AG04450 (cell line): ENCODE measurements around the gene COPS3. TPM values are rescaled to one million over a fixed set of nuclear protein-coding genes. Genes with fewer than 3 reads are reported as not detected.

Experiments used
- CTCF ChIA-PET: fragments of 300-600, 350-600 bp; formaldehyde crosslinking; extraction: SDS; loops from one replicate; lab custom pipeline; 2022; ENCODE audit warnings: antibody characterized with exemption, inconsistent platforms; lab: Charles Lee
- POLR2A ChIA-PET: fragments of 350-600 bp; formaldehyde crosslinking; extraction: SDS; loops from one replicate; lab custom pipeline; 2021; ENCODE audit warnings: antibody characterized with exemption, inconsistent platforms; lab: Yijun Ruan, JAX
- DNase-seq: peaks from one replicate; pipeline ENCODE4 v3.0.0-alpha.2; 2011; ENCODE audit warnings: low read depth, low spot score
- H3K27ac ChIP-seq: one replicate; pipeline ENCODE4 v1.5.1; 2012; ENCODE audit warnings: low read depth, low read length, control low read depth
- H3K27me3 ChIP-seq: one replicate; pipeline ENCODE4 v1.6.0; 2012; ENCODE audit warnings: low read length; ENCODE audit not compliant: control insufficient read depth, insufficient read depth
- H3K4me3 ChIP-seq: 2 replicates; pipeline ENCODE4 v1.5.1; 2011; ENCODE audit warnings: mild to moderate bottlenecking, low read depth, low read length, control low read depth
- H3K9me3 ChIP-seq: 2 replicates; pipeline ENCODE4 v1.5.1; 2012; ENCODE audit warnings: low read length; ENCODE audit not compliant: control insufficient read depth, insufficient read depth
- polyA plus RNA-seq: library from polyadenylated mRNA; depleted of rRNA; stranded (reverse); fragments of >200 nt; gene quantifications from 2 replicates; pipeline ENCODE4 v1.2.3, GENCODE V29; 2011
- TF ChIP-seq, protein P1 (sequence below): IDR thresholded peaks from 2 replicates; pipeline ENCODE4 v1.5.1; 2011; ENCODE audit warnings: low read depth, low read length, control low read depth, inconsistent platforms

COPS3 gene
- polyA plus RNA-seq, 1 experiment, result 91.2 TPM

GRCh38 chr17:17213775-17214174 lies 67.3 kb downstream of the COPS3 start:
- TF ChIP-seq, protein P1, sequence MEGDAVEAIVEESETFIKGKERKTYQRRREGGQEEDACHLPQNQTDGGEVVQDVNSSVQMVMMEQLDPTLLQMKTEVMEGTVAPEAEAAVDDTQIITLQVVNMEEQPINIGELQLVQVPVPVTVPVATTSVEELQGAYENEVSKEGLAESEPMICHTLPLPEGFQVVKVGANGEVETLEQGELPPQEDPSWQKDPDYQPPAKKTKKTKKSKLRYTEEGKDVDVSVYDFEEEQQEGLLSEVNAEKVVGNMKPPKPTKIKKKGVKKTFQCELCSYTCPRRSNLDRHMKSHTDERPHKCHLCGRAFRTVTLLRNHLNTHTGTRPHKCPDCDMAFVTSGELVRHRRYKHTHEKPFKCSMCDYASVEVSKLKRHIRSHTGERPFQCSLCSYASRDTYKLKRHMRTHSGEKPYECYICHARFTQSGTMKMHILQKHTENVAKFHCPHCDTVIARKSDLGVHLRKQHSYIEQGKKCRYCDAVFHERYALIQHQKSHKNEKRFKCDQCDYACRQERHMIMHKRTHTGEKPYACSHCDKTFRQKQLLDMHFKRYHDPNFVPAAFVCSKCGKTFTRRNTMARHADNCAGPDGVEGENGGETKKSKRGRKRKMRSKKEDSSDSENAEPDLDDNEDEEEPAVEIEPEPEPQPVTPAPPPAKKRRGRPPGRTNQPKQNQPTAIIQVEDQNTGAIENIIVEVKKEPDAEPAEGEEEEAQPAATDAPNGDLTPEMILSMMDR, result no peak
- ChIA-PET CTCF (no interaction called here), POLR2A (no interaction called here)
- no peak for DNase-seq
- no peak overlapping the region for H3K4me3 ChIP-seq
- H3K27ac ChIP-seq, result no peak overlapping the region
- H3K9me3 ChIP-seq, result no peaks in the 10 kb centered on the region; the same call in 1 of the 2 replicates
- H3K27me3 ChIP-seq, result no peaks in the 10 kb centered on the region

DNA sequence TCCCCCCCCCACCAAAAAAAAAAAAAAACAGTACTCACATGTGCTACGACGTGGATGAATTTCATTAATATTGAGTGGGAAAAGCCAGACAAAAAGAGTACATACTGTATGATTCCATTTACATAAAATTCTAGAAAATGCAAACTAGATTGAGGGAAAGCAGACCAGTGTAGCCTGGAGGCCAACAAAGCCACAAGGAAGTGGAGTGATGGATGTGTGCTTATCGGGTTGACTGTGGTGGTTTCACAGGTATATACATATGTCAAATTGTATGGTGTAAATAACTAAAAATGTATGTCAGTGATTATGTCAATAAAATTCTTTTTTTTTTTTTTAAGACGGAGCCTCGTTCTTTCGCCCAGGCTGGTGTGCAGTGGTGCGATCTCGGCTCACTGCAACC lies 73.0 kb downstream of the COPS3 start:
- Histone ChIP-seq H3K27ac (no peak overlapping the region), H3K27me3 (no peaks in the 10 kb centered on the region), H3K9me3 (no peaks in the 10 kb centered on the region; the same call in 1 of the 2 replicates), H3K4me3 (no peak overlapping the region)
- DNase-seq, result no peak
- ChIA-PET POLR2A (interaction anchor here (0.9 kb wide), 1 partner anchor 18 kb away, joined by 9 read pairs; no protein-coding TSS in a partner anchor), CTCF (interaction anchor here (0.7 kb wide), 1 partner anchor 62 kb away, joined by 5 read pairs; no protein-coding TSS in a partner anchor)
- TF ChIP-seq, protein P1, result no peak

GRCh38 chr17:17206913-17207335 lies 74.1 kb downstream of the COPS3 start:
- CTCF ChIA-PET, result no interaction called here
- POLR2A ChIA-PET, result interaction anchor here (0.9 to 1.4 kb wide), 2 partner anchors 19 to 30 kb away, joined by 5 to 9 read pairs; partner anchors contain the start of gene FLCN
- Histone ChIP-seq H3K27ac (peak overlapping the region; percentile 31), H3K9me3 (no peaks in the 10 kb centered on the region; the same call in 1 of the 2 replicates), H3K27me3 (no peaks in the 10 kb centered on the region), H3K4me3 (no peak overlapping the region)
- DNase-seq, result no peak
- TF ChIP-seq, protein P1, result no peak

DNA sequence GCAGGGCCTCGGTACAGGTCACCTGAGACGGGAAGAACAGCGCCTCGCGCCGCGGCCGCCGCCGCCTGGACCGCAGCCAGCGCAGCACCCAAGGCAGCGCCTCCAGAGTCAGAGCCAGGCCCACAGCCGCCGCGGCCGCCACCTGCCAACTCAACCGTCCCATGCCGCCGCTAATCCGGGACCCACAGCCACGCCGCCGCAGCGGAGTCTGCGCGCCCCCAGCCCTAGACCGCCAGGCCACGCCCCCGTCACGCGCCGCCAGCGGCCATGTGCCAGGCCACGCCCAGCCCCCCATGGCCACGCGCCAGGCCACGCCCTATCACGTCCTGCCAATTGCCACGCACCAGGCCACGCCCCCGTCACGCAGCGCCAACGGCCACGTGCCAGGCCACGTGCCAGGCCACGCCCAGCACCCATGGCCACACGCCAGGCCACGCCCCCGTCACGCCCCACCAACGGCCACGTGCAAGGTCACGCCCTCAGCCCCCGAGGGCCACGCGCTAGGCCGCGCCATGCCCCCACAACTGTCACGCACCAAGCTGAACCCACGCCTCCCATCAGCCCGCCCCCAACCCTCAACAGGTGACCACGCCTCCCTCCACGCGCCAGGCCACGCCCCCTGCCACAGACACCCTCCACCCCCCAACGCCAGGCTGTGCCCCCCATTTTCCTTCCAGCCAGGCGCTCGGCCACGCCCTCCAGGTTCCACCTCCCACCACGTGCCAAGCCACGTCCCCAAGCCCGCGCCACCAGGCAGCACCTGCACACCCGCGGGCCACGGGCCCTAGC lies 74.7 kb downstream of the COPS3 start, which contains the start of gene PLD6:
PLD6 (minus strand) TSS at position 210 of the 789 bp plus-strand sequence; CDS start at position 163, 47 bp downstream.
- no peak for DNase-seq
- TF ChIP-seq, protein P1, result no peak
- Histone ChIP-seq H3K27me3 (no peaks in the 10 kb centered on the region), H3K4me3 (peak within 1 kb of the TSS; percentile 58), H3K9me3 (no peaks in the 10 kb centered on the region; the same call in 1 of the 2 replicates), H3K27ac (peak within 1 kb of the TSS; percentile 31)
- POLR2A ChIA-PET, result interaction anchor here (1.4 kb wide), 1 partner anchor 31 kb away, joined by 5 read pairs; the partner anchor contains the start of gene FLCN
- CTCF ChIA-PET, result no interaction called here
